Mesendoderm (in vitro differentiated cells): ENCODE data around the gene EEF2K.

Experiments
- DNase-seq: peaks from one replicate; pipeline ENCODE4 v3.0.0; 2013
- H2AK5ac ChIP-seq: 2 replicates; pipeline ENCODE4 v1.6.1; 2013; ENCODE audit warnings: low read length, inconsistent platforms
- H2BK120ac ChIP-seq: 2 replicates; pipeline ENCODE4 v1.6.1; 2013; ENCODE audit warnings: low read depth, mild to moderate bottlenecking, low read length, moderate library complexity, mixed read lengths
- H2BK15ac ChIP-seq: replicated peaks from 2 replicates; pipeline ENCODE4 v1.6.1; 2013; ENCODE audit warnings: low read depth, mild to moderate bottlenecking, moderate library complexity
- H2BK5ac ChIP-seq: 2 replicates; pipeline ENCODE4 v1.6.1; 2013; ENCODE audit warnings: low read length, inconsistent platforms
- H3K18ac ChIP-seq: 2 replicates; pipeline ENCODE4 v1.6.1; 2013; ENCODE audit warnings: mild to moderate bottlenecking, low read length, mixed read lengths
- H3K23ac ChIP-seq: one replicate; pipeline ENCODE4 v1.6.1; 2013; ENCODE audit warnings: low read length
- H3K27ac ChIP-seq: 2 replicates; pipeline ENCODE4 v1.5.1; 2013; ENCODE audit warnings: low read depth, mild to moderate bottlenecking, inconsistent platforms, low read length, moderate library complexity
- H3K27me3 ChIP-seq: 2 replicates; pipeline ENCODE4 v1.6.1; 2013; ENCODE audit warnings: low read length, control low read depth, mild to moderate bottlenecking, inconsistent platforms; ENCODE audit not compliant: insufficient read depth, poor library complexity
- H3K36me3 ChIP-seq: 2 replicates; pipeline ENCODE4 v1.6.1; 2013; ENCODE audit warnings: low read length, inconsistent platforms; ENCODE audit not compliant: control insufficient read depth, insufficient read depth
- H3K4ac ChIP-seq: one replicate; pipeline ENCODE4 v1.6.1; 2013; ENCODE audit warnings: low read depth, mild to moderate bottlenecking, low read length, moderate library complexity
- H3K4me1 ChIP-seq: 2 replicates; pipeline ENCODE4 v1.6.1; 2013; ENCODE audit warnings: low read depth, low read length, inconsistent platforms; ENCODE audit not compliant: control insufficient read depth
- H3K4me2 ChIP-seq: 2 replicates; pipeline ENCODE4 v1.6.1; 2013; ENCODE audit warnings: low read length
- H3K4me3 ChIP-seq: 2 replicates; pipeline ENCODE4 v1.5.1; 2013; ENCODE audit warnings: mild to moderate bottlenecking, low read length
- H3K56ac ChIP-seq: one replicate; pipeline ENCODE4 v1.6.1; 2013; ENCODE audit warnings: low read length
- H3K79me1 ChIP-seq: 2 replicates; pipeline ENCODE4 v1.6.1; 2013; ENCODE audit warnings: low read length, inconsistent platforms
- H3K79me2 ChIP-seq: 2 replicates; pipeline ENCODE4 v1.6.1; 2013; ENCODE audit warnings: mild to moderate bottlenecking, low read length; ENCODE audit not compliant: control insufficient read depth, insufficient read depth
- H3K9ac ChIP-seq: 2 replicates; pipeline ENCODE4 v1.6.1; 2013; ENCODE audit warnings: low read length, inconsistent platforms
- H4K5ac ChIP-seq: one replicate; pipeline ENCODE4 v1.6.1; 2013; ENCODE audit warnings: low read length
- H4K8ac ChIP-seq: one replicate; pipeline ENCODE4 v1.6.1; 2013; ENCODE audit warnings: low read depth, mild to moderate bottlenecking, control low read depth, low read length, moderate library complexity
- WGBS: extraction: QIAGEN DNeasy Blood & Tissue Kit; methylation state at CpG from one replicate; pipeline ENCODE4 v1.1.7; 2013; ENCODE audit warnings: low lambda C conversion rate, missing lambda C conversion rate; ENCODE audit not compliant: insufficient coverage; ENCODE audit errors: extremely low coverage; 5-methylcytosine and 5-hydroxymethylcytosine counted together

The EEF2K gene

GRCh38 chr16:22262460-22262859 lies 56.4 kb downstream of the EEF2K start:
- Histone ChIP-seq H4K8ac (no peak overlapping the region), H2BK120ac (no peak overlapping the region), H3K4me2 (no peak overlapping the region), H4K5ac (no peak overlapping the region), H3K36me3 (no peaks in the 10 kb centered on the region), H3K4me1 (no peaks in the 10 kb centered on the region), H2AK5ac (no peak overlapping the region), H3K79me2 (no peaks in the 10 kb centered on the region), H3K27me3 (no peaks in the 10 kb centered on the region), H3K4ac (no peak overlapping the region), H3K4me3 (no peak overlapping the region), H2BK15ac (no peak overlapping the region), H3K18ac (no peak overlapping the region), H3K56ac (no peak overlapping the region), H3K27ac (no peak overlapping the region), H3K23ac (no peak overlapping the region), H3K9ac (no peak overlapping the region), H3K79me1 (no peaks in the 10 kb centered on the region), H2BK5ac (no peak overlapping the region)
- no peak for DNase-seq
- no CpG with 5 or more reads among the region's 4 CpGs for WGBS

- no peak overlapping the region for H4K5ac ChIP-seq
- H3K79me1 ChIP-seq, result no peaks in the 10 kb centered on the region
- DNase-seq, result no peak
- H3K4me3 ChIP-seq, result no peak overlapping the region
- no peak overlapping the region for H3K4ac ChIP-seq
- H2BK120ac ChIP-seq, result no peak overlapping the region
- H2BK5ac ChIP-seq, result no peak overlapping the region
- H2AK5ac ChIP-seq, result no peak overlapping the region
- H2BK15ac ChIP-seq, result no peak overlapping the region
- WGBS, result no CpG with 5 or more reads among the region's 7 CpGs
- H3K23ac ChIP-seq, result no peak overlapping the region
- H3K4me2 ChIP-seq, result no peak overlapping the region
- no peaks in the 10 kb centered on the region for H3K27me3 ChIP-seq
- H4K8ac ChIP-seq, result no peak overlapping the region
- no peaks in the 10 kb centered on the region for H3K4me1 ChIP-seq
- H3K18ac ChIP-seq, result no peak overlapping the region
- no peaks in the 10 kb centered on the region for H3K36me3 ChIP-seq
- no peaks in the 10 kb centered on the region for H3K79me2 ChIP-seq
- H3K27ac ChIP-seq, result no peak overlapping the region
- no peak overlapping the region for H3K56ac ChIP-seq
- no peak overlapping the region for H3K9ac ChIP-seq
Observed at GRCh38 chr16:22264786-22265185, 58.7 kb downstream of the EEF2K start.

GRCh38 chr16:22265351-22265750 lies 59.3 kb downstream of the EEF2K start:
- H3K27me3 ChIP-seq, result no peaks in the 10 kb centered on the region
- no peak overlapping the region for H4K5ac ChIP-seq
- DNase-seq, result no peak
- H2BK120ac ChIP-seq, result no peak overlapping the region
- no peak overlapping the region for H2AK5ac ChIP-seq
- no peaks in the 10 kb centered on the region for H3K79me1 ChIP-seq
- no CpG with 5 or more reads among the region's 5 CpGs for WGBS
- no peaks in the 10 kb centered on the region for H3K36me3 ChIP-seq
- H4K8ac ChIP-seq, result no peak overlapping the region
- no peaks in the 10 kb centered on the region for H3K79me2 ChIP-seq
- H3K27ac ChIP-seq, result no peak overlapping the region
- H3K4me2 ChIP-seq, result no peak overlapping the region
- no peak overlapping the region for H3K56ac ChIP-seq
- no peak overlapping the region for H3K9ac ChIP-seq
- H3K18ac ChIP-seq, result no peak overlapping the region
- no peak overlapping the region for H3K4me3 ChIP-seq
- no peak overlapping the region for H3K23ac ChIP-seq
- H3K4me1 ChIP-seq, result no peaks in the 10 kb centered on the region
- no peak overlapping the region for H2BK5ac ChIP-seq
- no peak overlapping the region for H3K4ac ChIP-seq
- no peak overlapping the region for H2BK15ac ChIP-seq

GRCh38 chr16:22266546-22266945 lies 60.5 kb downstream of the EEF2K start:
- WGBS, result no CpG with 5 or more reads among the region's 19 CpGs
- Histone ChIP-seq H2BK5ac (no peak overlapping the region), H4K5ac (no peak overlapping the region), H3K36me3 (no peaks in the 10 kb centered on the region), H3K23ac (no peak overlapping the region), H3K79me1 (no peaks in the 10 kb centered on the region), H2AK5ac (no peak overlapping the region), H3K4me3 (no peak overlapping the region), H3K4ac (no peak overlapping the region), H3K4me1 (no peaks in the 10 kb centered on the region), H3K9ac (no peak overlapping the region), H3K79me2 (no peaks in the 10 kb centered on the region), H4K8ac (no peak overlapping the region), H3K56ac (no peak overlapping the region), H2BK120ac (no peak overlapping the region), H3K27ac (no peak overlapping the region), H3K27me3 (no peaks in the 10 kb centered on the region), H3K18ac (no peak overlapping the region), H3K4me2 (no peak overlapping the region), H2BK15ac (no peak overlapping the region)
- DNase-seq, result no peak

- no peaks in the 10 kb centered on the region for H3K79me2 ChIP-seq
- no CpG with 5 or more reads among the region's 8 CpGs for WGBS
- no peak overlapping the region for H2BK5ac ChIP-seq
- H2AK5ac ChIP-seq, result no peak overlapping the region
- no peak overlapping the region for H4K8ac ChIP-seq
- no peak overlapping the region for H3K4me3 ChIP-seq
- no peak overlapping the region for H2BK120ac ChIP-seq
- no peak overlapping the region for H3K9ac ChIP-seq
- H3K4ac ChIP-seq, result no peak overlapping the region
- H2BK15ac ChIP-seq, result no peak overlapping the region
- H3K79me1 ChIP-seq, result no peaks in the 10 kb centered on the region
- no peak overlapping the region for H3K4me2 ChIP-seq
- H3K36me3 ChIP-seq, result no peaks in the 10 kb centered on the region
- DNase-seq, result no peak
- no peaks in the 10 kb centered on the region for H3K27me3 ChIP-seq
- H4K5ac ChIP-seq, result no peak overlapping the region
- no peak overlapping the region for H3K23ac ChIP-seq
- no peak overlapping the region for H3K56ac ChIP-seq
- no peak overlapping the region for H3K27ac ChIP-seq
- H3K18ac ChIP-seq, result no peak overlapping the region
- H3K4me1 ChIP-seq, result no peaks in the 10 kb centered on the region
Observed at GRCh38 chr16:22267764-22268163, 61.7 kb downstream of the EEF2K start.

GRCh38 chr16:22270525-22270924 lies 64.4 kb downstream of the EEF2K start:
- Histone ChIP-seq H4K8ac (no peak overlapping the region), H3K79me2 (no peaks in the 10 kb centered on the region), H2BK15ac (no peak overlapping the region), H3K18ac (no peak overlapping the region), H3K9ac (no peak overlapping the region), H2BK120ac (no peak overlapping the region), H2BK5ac (no peak overlapping the region), H3K79me1 (no peaks in the 10 kb centered on the region), H3K23ac (no peak overlapping the region), H3K4me2 (no peak overlapping the region), H2AK5ac (no peak overlapping the region), H3K4ac (no peak overlapping the region), H3K27ac (no peak overlapping the region), H4K5ac (no peak overlapping the region), H3K4me3 (no peak overlapping the region), H3K27me3 (no peaks in the 10 kb centered on the region), H3K4me1 (no peaks in the 10 kb centered on the region), H3K56ac (no peak overlapping the region), H3K36me3 (no peaks in the 10 kb centered on the region)
- WGBS, result no CpG with 5 or more reads among the region's 3 CpGs
- DNase-seq, result no peak
